PC-3 (cell line): ENCODE results near the gene E2F2. TPM values are rescaled to one million over a fixed set of nuclear protein-coding genes. Genes with fewer than 3 reads are reported as not detected.

Source experiments
- total RNA-seq: library from RNA; depleted of rRNA; stranded (reverse); fragments of >200 nt; gene quantifications from 2 replicates; pipeline ENCODE4 v1.2.3, GENCODE V29; 2014; rRNA removed

E2F2 gene
- total RNA-seq, 1 experiment from 2014 or later, result 7.0 TPM

Other genes with a start within 250 kb of the E2F2 start
- gene HNRNPR, start 186.9 kb downstream of the E2F2 start, total RNA-seq, result 141 and 193 TPM in 2 replicates
- 7.8 and 10.5 TPM in 2 replicates for gene ZNF436, start 161.4 kb downstream of the E2F2 start, total RNA-seq
- gene TCEA3, start 106.5 kb downstream of the E2F2 start, total RNA-seq, result 18.7 and 23.6 TPM in 2 replicates
- gene ASAP3, start 47.1 kb downstream of the E2F2 start, total RNA-seq, result 12.8 and 17.0 TPM in 2 replicates
- 77.7 and 92.5 TPM in 2 replicates for gene ID3, start 28.3 kb upstream of the E2F2 start, total RNA-seq
- 1,031 and 1,441 TPM in 2 replicates for gene RPL11, start 160.6 kb upstream of the E2F2 start, total RNA-seq
- gene ELOA, start 212.2 kb upstream of the E2F2 start, total RNA-seq, result 50.7 and 50.9 TPM in 2 replicates
- 107 and 115 TPM in 2 replicates for gene PITHD1, start 247.2 kb upstream of the E2F2 start, total RNA-seq